Bone marrow (tissue), 2 donors: ENCODE measurements around the gene FAM120AOS.

Experiments used
- DNase-seq, 2 donors: peaks; one replicate each; lab custom pipeline; 2025; lab: John Stamatoyannopoulos, UW

FAM120AOS gene

DNA sequence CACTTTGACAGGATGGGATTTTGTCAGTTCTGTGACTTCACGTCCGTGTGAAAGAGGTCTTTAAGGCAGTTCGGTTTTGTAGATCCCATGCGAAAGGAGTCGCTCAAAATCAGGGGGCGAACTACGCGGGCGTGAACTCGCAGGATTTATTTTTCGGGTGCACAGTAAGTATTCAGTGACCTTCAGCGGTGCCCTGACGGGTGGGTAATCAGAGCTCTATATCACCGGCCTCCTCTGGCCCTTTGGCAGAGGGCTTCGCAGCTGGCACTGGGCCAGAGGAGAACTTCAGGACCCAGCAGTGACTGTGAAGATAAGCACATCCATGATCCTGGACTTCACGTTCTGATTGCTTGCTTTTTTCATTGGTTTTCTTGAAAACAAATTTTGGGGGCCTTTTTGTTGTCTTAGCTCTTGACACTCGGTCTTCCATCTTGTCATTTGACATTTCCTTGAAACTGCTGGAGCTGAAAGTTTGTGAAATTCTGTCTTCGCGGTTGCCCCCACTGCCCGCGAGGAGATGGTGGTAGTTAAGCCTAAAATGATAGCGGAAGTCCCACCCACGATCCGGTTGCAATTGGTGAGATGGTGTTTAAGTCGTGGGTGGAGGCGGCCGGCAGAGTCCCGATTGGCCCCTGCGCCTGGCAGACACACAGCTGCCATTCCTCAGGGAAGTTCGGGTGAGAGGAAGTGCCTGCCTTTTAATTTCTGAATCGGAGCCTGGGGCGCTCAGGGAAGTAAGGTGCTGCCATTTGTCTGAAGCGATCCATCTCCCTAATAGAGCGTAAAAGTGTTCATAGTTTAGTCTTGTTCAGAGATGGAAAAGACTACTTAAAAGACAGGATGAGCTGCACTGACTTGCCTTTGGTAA, at the start of gene FAM120AOS:
FAM120AOS (minus strand) TSS at position 535 of the 868 bp plus-strand sequence. CDS start 872 bp downstream, outside the sequence.
- peak; percentile 34 to 83 for DNase-seq

DNA sequence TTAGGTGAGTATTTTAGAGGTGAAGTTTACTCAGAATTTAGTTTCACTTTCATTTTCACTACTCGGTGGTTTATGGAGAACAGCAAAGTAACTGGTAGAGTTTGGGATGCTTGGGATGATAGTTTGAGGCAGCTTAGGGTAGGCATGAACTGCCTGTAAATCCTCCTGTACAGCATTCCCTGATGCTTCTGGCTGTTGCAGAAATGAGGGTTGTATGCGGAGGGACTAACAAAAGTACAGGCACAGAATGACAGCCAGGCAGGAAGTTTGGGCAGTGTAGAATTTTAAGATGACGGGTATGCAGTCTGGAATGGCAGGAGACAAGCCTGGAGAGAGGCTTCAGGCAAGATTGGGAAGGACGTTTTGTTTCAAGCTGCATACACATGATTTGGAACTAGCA, 48.0 kb upstream of the FAM120AOS start:
- DNase-seq = no peak

DNA sequence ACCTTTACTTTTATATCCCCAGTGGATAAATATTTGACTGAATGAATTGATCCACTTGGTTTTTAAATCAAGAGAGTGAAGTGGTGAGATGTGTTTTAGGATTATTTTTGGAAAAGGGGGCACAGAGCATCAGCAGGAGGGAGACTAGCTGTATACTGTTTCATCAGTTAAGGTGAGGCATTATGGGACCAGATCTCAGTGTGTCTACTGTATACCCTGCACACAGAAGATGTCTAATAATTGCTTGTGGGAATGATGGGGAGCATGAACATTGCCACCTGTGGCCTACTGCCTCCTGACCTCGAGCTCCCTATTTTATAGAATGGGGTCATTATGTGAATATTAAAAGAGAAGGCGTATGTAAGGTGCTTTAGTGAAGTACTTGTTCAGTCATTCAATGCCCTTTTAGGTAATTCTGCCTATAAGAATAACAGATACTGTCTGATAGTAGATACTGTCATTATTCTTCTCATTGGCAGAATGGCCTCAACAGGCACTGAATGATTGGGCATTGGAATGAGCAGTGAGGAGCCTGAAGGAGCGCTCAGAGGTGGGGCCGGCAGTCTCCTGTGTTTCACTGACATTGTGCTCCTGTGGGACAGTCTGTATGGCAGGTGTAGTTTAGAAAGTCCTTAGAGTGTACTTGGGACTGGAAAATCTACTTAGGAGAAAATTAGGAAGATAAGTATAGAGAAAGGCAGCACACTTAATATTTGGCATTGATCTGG, 47.4 kb upstream of the FAM120AOS start:
- DNase-seq = no peak

DNA sequence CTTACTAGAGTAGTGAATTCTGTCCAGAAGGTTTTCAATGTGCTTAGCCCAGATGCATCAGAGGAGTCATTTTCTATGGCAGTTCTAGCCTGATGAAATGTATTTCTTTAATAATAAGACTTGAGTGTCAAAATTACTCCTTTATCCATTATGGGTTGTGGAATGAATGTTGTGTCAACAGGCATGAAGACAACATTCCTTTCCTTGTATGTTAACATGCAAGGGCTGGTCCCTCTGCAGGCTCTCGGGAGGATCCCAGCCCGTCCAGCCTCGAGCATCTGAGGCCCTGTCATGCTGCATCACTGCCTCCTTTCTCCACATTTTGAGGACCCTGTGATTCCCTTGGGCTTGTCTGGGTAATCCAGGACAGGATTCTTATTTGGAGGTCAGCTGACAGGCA, 42.9 kb upstream of the FAM120AOS start:
- DNase-seq = no peak

GRCh38 chr9:93493949-93494348, 40.6 kb upstream of the FAM120AOS start:
- DNase-seq = no peak

DNA sequence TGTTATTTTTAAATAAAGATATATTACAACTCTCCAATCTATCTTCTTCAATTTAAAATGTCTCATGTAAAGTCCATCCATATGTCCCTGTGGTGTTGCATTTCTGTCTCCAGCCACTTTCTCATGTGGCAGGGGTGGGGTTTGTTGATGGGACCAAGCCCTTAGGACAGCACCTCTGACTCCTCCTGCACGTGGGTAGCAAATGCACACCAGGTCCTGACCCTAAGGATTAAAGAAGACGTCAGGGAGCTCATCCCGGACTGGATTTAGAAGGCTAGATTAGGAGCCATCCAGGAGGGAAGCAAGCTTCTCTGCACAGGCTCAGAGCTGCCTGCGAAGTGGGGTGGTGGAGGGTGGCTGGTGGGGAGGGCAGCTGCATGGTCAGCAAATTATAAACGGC, 38.9 kb upstream of the FAM120AOS start:
- DNase-seq = no peak

DNA sequence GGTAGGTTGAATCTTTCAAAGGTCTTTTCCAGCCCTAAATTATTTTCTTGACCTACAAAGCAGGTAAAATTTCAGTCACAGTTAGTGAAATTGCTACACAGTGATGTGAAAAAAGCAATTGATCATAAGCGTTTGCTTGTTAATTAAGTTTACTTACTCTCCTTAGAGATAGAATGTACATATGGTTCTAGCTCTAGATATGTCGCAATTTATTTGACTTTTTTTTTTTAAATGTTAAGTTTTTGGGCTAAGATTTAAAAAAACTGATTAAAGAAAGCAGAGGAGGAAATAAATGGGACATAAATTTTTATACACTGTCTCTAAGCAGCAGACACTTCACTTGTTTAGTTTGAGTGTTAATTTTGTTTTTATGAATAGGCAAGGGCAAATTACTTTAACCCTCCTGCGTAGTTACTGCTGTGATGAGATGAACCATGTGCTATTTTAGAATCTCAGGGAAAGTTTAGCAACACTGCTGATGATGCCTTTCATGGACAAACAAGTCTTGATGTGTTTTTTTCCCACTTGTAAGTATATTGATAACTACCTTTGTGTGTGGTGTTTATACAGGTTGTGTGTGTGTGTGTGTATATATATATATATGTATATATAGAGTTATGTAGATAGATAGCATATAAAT, 38.3 kb upstream of the FAM120AOS start:
- DNase-seq = no peak

- no peak for DNase-seq
These were observed 34.9 kb upstream of the FAM120AOS start for GRCh38 chr9:93488244-93488643.

- DNase-seq = peak in 1 of 2 donors; percentile 17
These were observed 32.9 kb upstream of the FAM120AOS start for GRCh38 chr9:93486268-93486667.

DNA sequence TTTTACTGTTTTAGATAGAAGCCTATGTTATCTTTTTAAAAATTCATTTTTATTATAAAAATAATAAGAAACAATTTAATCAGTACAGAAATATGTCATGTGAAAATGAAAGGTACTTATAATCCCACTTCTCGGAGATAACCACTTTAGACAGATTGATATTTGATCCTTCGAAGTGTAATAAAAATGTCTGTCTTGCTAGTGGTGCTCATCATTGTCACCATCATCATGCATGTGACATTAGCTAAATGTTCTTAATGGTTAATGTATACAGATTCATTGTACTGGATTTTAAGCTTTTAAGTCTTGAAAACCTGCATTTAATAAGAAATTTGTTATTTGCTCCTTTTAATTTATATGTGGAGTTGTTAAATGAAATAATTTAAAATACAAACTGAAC, 30.1 kb upstream of the FAM120AOS start:
- no peak for DNase-seq

- DNase-seq = no peak
These were observed 27.4 kb upstream of the FAM120AOS start for GRCh38 chr9:93480728-93481324.

DNA sequence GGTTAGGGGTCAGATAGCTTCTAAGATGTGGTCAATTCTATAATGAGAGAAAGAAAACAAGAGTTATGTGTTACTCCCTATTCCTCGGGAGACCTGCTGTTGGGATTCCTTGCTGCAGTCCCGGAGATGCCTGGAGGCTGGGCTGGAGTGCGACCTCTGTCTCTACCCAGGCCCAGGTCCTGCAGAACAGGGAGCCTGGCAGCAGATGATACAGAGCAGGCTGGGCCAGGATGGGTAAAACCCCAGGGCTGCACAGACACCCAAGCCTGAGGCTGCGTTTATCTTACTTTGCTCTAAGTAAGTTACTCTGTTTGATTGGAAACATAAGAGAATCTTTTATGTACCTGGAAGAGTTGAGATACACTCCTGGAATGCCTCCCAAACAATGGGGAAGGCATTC, 26.9 kb upstream of the FAM120AOS start:
- DNase-seq = no peak

- no peak for DNase-seq
These were observed 26.3 kb upstream of the FAM120AOS start for GRCh38 chr9:93479726-93480125.

DNA sequence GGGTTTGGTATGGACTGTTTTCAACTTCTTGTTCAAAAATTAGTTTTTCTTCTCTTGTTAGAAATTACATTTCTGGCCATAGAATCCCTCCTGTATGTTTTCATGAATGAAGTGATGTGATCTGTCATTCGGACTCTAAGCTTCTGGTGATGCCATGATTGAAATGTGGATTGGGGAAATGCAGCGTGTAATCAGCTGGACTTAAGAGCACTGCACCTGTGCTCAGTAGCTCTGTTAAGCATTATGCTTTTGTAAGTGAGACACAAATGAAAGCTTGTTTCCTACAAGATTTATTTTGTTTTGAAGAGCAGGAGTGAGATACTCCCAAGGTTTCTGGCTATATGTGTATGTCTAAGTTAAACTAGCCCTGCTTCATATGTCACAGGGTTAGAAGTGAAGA, 24.0 kb upstream of the FAM120AOS start:
- no peak for DNase-seq

DNA sequence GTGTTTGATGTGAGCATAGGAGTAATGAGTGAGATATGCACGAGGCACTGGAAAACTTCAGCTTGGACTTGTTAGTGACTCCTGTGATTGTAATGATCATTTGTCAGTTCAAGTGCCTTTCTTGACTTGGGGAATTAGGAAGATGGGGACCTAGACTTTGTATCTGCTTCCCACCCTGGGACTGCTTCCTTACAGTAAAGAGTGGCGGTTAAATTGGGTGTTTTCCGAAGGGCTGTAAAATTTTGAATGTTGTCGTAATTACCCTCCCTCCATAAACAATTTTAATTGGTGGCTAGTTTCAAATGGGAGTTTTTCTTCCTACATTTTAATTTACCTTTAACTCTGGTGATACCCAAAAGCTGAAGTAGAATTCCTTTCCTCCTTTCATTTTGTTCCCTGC, 23.5 kb upstream of the FAM120AOS start:
- no peak for DNase-seq

DNA sequence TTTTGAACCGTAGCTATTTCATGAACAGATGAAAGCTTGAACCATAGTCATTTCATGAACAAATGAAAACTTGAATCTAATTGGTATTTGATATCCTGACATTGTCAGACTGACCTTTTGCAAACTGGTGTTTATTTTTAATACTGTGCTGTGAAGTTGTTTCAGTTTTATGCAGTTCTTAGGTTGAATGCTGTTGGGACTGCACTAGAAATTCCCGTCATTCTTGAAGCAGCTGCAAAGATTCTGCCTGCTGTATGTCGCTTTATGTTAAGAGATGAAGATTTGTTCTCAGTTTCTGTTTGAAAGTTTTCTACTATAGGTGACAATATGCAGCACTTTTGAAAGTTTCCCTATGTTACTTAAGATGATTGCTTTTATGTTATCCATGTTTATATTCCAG, 22.5 kb upstream of the FAM120AOS start:
- no peak for DNase-seq

GRCh38 chr9:93475108-93475507, 21.7 kb upstream of the FAM120AOS start:
- DNase-seq = no peak

- no peak for DNase-seq
These were observed 20.0 kb upstream of the FAM120AOS start for GRCh38 chr9:93473411-93473810.

- DNase-seq = no peak
These were observed 17.7 kb upstream of the FAM120AOS start for GRCh38 chr9:93471124-93471523.

GRCh38 chr9:93470391-93470790, 17.0 kb upstream of the FAM120AOS start:
- DNase-seq = no peak

- DNase-seq = no peak
These were observed 15.5 kb upstream of the FAM120AOS start for GRCh38 chr9:93468763-93469456.

DNA sequence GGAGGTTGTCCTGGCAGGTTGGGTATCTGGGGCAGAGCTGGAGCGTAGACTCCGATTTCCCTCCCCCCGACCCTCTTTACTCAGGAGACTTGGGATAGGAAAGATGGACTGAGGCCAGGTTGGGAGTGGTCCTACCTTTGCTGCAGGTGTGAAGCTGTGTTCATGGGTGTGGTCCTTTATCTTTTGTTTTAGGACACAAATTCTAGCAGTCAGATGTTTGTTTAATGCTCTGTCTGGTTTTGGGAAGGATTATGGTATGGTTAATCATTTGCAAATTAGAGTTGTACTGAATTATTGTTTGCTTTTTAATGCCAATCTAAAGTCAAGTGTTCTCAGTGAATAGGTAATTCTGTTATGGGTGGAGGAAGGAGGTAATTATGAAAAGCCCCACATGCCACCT, 14.1 kb upstream of the FAM120AOS start:
- no peak for DNase-seq
